GM23338 (cell line): ENCODE results near the gene TRIOBP. TPM values are rescaled to one million over a fixed set of nuclear protein-coding genes. Genes with fewer than 3 reads are reported as not detected.
"Not testable (repeated sequence)": the region's sequence is repeated elsewhere in the genome, so short reads cannot be mapped to it uniquely, and the experiment has no call there.

Source experiments
- ATAC-seq: fragments of 200-7000 bp; cut with Tn5 transposase; 3 replicates; pipeline ENCODE4 v1.9.1; 2020
- DNase-seq: peaks from one replicate; pipeline ENCODE4 v3.0.0-alpha.2; 2015; ENCODE audit warnings: low spot score
- H2AFZ ChIP-seq: fragments of 200-600 bp; sonication (generic); 2 replicates; pipeline ENCODE4 v1.8.0; 2016; ENCODE audit warnings: antibody characterized with exemption, mild to moderate bottlenecking, moderate library complexity
- H3F3A ChIP-seq: fragments of 200-600 bp; sonication (generic); replicated peaks from 2 replicates; pipeline ENCODE4 v1.8.0; 2017; ENCODE audit warnings: antibody characterized with exemption, mixed run types, low read depth
- H3K27ac ChIP-seq: fragments of 200-600 bp; sonication (generic); 2 replicates; pipeline ENCODE4 v1.6.1; 2016; ENCODE audit warnings: low read depth
- H3K27me3 ChIP-seq: fragments of 200-600 bp; sonication (generic); 2 replicates; pipeline ENCODE4 v1.8.0; 2016; ENCODE audit warnings: mild to moderate bottlenecking, mixed run types, moderate library complexity; ENCODE audit not compliant: insufficient read depth
- H3K36me3 ChIP-seq: fragments of 200-600 bp; sonication (generic); 2 replicates; pipeline ENCODE4 v1.8.0; 2016; ENCODE audit warnings: mild to moderate bottlenecking; ENCODE audit not compliant: insufficient read depth
- H3K4me1 ChIP-seq: fragments of 200-600 bp; sonication (generic); 2 replicates; pipeline ENCODE4 v1.8.0; 2016; ENCODE audit warnings: mild to moderate bottlenecking, moderate library complexity; ENCODE audit not compliant: insufficient read depth
- H3K4me2 ChIP-seq: fragments of 200-600 bp; sonication (generic); 2 replicates; pipeline ENCODE4 v1.7.1; 2017; ENCODE audit warnings: mixed run types
- H3K4me3 ChIP-seq: fragments of 200-600 bp; sonication (generic); 2 replicates; pipeline ENCODE4 v1.6.1; 2016; ENCODE audit warnings: mixed run types
- H3K79me2 ChIP-seq: fragments of 200-600 bp; sonication (generic); replicated peaks from 2 replicates; pipeline ENCODE4 v1.8.0; 2017; ENCODE audit warnings: mild to moderate bottlenecking; ENCODE audit not compliant: insufficient read depth
- H3K9me2 ChIP-seq: fragments of 200-600 bp; sonication (generic); 2 replicates; pipeline ENCODE4 v1.8.0; 2017; ENCODE audit not compliant: insufficient read depth
- H4K20me1 ChIP-seq: fragments of 200-600 bp; sonication (generic); replicated peaks from 2 replicates; pipeline ENCODE4 v1.8.0; 2017; ENCODE audit warnings: mild to moderate bottlenecking; ENCODE audit not compliant: insufficient read depth
- H3K27ac Mint-ChIP-seq: 2 replicates; pipeline ENCODE4 v1.8.0; 2020; ENCODE audit warnings: inconsistent platforms, mild to moderate bottlenecking, moderate library complexity, mixed read lengths
- H3K27me3 Mint-ChIP-seq: 3 replicates; pipeline ENCODE4 v1.8.0; 2022; ENCODE audit warnings: low read depth, mild to moderate bottlenecking, moderate library complexity, mixed read lengths, inconsistent platforms; ENCODE audit not compliant: insufficient read depth, poor library complexity
- H3K36me3 Mint-ChIP-seq: 3 replicates; pipeline ENCODE4 v1.8.0; 2021; ENCODE audit warnings: low read depth, mild to moderate bottlenecking, inconsistent platforms, moderate library complexity, mixed read lengths
- H3K4me1 Mint-ChIP-seq: 3 replicates; pipeline ENCODE4 v1.8.0; 2020; ENCODE audit warnings: mild to moderate bottlenecking, inconsistent platforms, mixed read lengths
- H3K4me3 Mint-ChIP-seq: 3 replicates; pipeline ENCODE4 v1.8.0; 2021; ENCODE audit warnings: moderate library complexity, mild to moderate bottlenecking, inconsistent platforms, mixed read lengths
- H3K9me3 Mint-ChIP-seq: 3 replicates; pipeline ENCODE4 v1.8.0; 2020; ENCODE audit warnings: moderate library complexity, mild to moderate bottlenecking, inconsistent platforms, mixed read lengths
- CREB1 ChIP-seq: fragments of 250-450 bp; sonication (Bioruptor Pico); IDR thresholded peaks from 2 replicates; pipeline ENCODE4 v1.5.0; 2020; ENCODE audit warnings: low read depth, mild to moderate bottlenecking, moderate library complexity
- CTCF ChIP-seq, 2 experiments: fragments of 200-600 bp in 1 of 2; sonication (generic) in 1 of 2; conservative IDR thresholded peaks; 2 replicates each; pipeline versions ENCODE4 v1.5.1 to v1.6.1; 2016 to 2017; ENCODE audit warnings: antibody characterized with exemption in 2 of 2, low read depth in 2 of 2, mild to moderate bottlenecking in 2 of 2, moderate library complexity in 1 of 2
- ETS1 ChIP-seq: IDR thresholded peaks from 2 replicates; pipeline ENCODE4 v1.6.1; 2016; ENCODE audit warnings: antibody characterized with exemption
- EZH2 ChIP-seq: fragments of 200-600 bp; sonication (generic); IDR thresholded peaks from one replicate; pipeline ENCODE4 v1.8.0; 2017; ENCODE audit warnings: antibody characterized with exemption, mild to moderate bottlenecking, low read depth; ENCODE audit not compliant: unreplicated experiment
- EZH2phosphoT487 ChIP-seq: fragments of 200-600 bp; sonication (generic); IDR thresholded peaks from one replicate; pipeline ENCODE4 v1.8.1; 2018; ENCODE audit warnings: antibody characterized with exemption; ENCODE audit not compliant: unreplicated experiment
- NANOG ChIP-seq: IDR thresholded peaks from 2 replicates; pipeline ENCODE4 v1.6.1; 2016; ENCODE audit warnings: antibody characterized with exemption, borderline replicate concordance
- POLR2AphosphoS5 ChIP-seq: IDR thresholded peaks from 2 replicates; pipeline ENCODE4 v1.6.1; 2016; ENCODE audit warnings: antibody characterized with exemption, low read depth
- REST ChIP-seq: IDR thresholded peaks from one replicate; pipeline ENCODE4 v1.6.1; 2018; ENCODE audit warnings: antibody characterized with exemption; ENCODE audit not compliant: unreplicated experiment
- STAT1 ChIP-seq: IDR thresholded peaks from one replicate; pipeline ENCODE4 v1.6.1; 2016; ENCODE audit warnings: antibody characterized with exemption; ENCODE audit not compliant: unreplicated experiment
- ZNF114 ChIP-seq: fragments of 250-450 bp; sonication (Bioruptor Pico); IDR thresholded peaks from 2 replicates; pipeline ENCODE4 v1.5.0; 2020; ENCODE audit warnings: mild to moderate bottlenecking, moderate library complexity
- ZNF331 ChIP-seq: fragments of 250-450 bp; sonication (Bioruptor Pico); IDR thresholded peaks from 2 replicates; pipeline ENCODE4 v1.5.0; 2020; ENCODE audit warnings: low read depth, mild to moderate bottlenecking, moderate library complexity
- polyA plus RNA-seq: library from polyadenylated mRNA; unstranded; fragments of >200 nt; fragmentation: Nextera tagmentation; extraction: Ambion mirVana; gene quantifications from 2 replicates; pipeline ENCODE4 v1.2.1, GENCODE V29; 2016
- total RNA-seq: library from RNA; depleted of rRNA; stranded (reverse); fragments of >200 nt; shearing (Covaris generic); gene quantifications from 2 replicates; pipeline ENCODE4 v1.2.3, GENCODE V29; 2014

The TRIOBP gene
- total and polyA plus RNA-seq, 2 experiments from 2014 or later: 21.4 to 48.4 TPM

- TF ChIP-seq ZNF331 (no peak), EZH2phosphoT487 (no peak)
These were observed 18.9 kb downstream of the TRIOBP start (continued) for GRCh38 chr22:37715760-37716159.

GRCh38 chr22:37716708-37717107 lies 19.9 kb downstream of the TRIOBP start:
- H3K27me3 Mint-ChIP-seq: peaks cover 20% of the 10 kb centered on the region
- Histone ChIP-seq H3K36me3 (peaks cover 4% of the 10 kb centered on the region; the same call in 1 of the 2 replicates), H4K20me1 (no peaks in the 10 kb centered on the region; the same call in 1 of the 2 replicates), H3K9me2 (no peaks in the 10 kb centered on the region), H3K27ac (no peak overlapping the region), H3F3A (no peaks in the 10 kb centered on the region), H3K4me2 (no peak overlapping the region), H3K4me1 (no peaks in the 10 kb centered on the region), H3K27me3 (no peaks in the 10 kb centered on the region), H3K79me2 (no peaks in the 10 kb centered on the region), H3K4me3 (no peak overlapping the region), H2AFZ (no peak overlapping the region)
- no peaks in the 10 kb centered on the region for H3K9me3 Mint-ChIP-seq
- no peak overlapping the region; the same call in 2 of the 3 replicates for H3K4me3 Mint-ChIP-seq
- no peak for TF ChIP-seq EZH2
- no peak for TF ChIP-seq STAT1
- TF ChIP-seq ZNF114 (CRISPR knock-in tag): no peak
- TF ChIP-seq REST: no peak
- no peak for TF ChIP-seq ZNF331
- TF ChIP-seq POLR2AphosphoS5: no peak
- no peak for TF ChIP-seq ETS1
- no peak for TF ChIP-seq NANOG
- no peak for TF ChIP-seq CTCF (conservative IDR thresholded peaks at IDR 0.05; ENCODE audit: low read depth in 2 of 2)
- TF ChIP-seq CREB1 (CRISPR knock-in tag): no peak
- no peak overlapping the region for H3K27ac Mint-ChIP-seq
- peaks cover 43% of the 10 kb centered on the region for H3K36me3 Mint-ChIP-seq
- DNase-seq (no peak), ATAC-seq (no peak)
- no peaks in the 10 kb centered on the region for H3K4me1 Mint-ChIP-seq

- H3K27ac Mint-ChIP-seq, ATAC-seq, H3K36me3 ChIP-seq, H3K4me3 Mint-ChIP-seq, H3K4me3 ChIP-seq, H3K4me1 Mint-ChIP-seq, H3K27me3 ChIP-seq, H3K79me2 ChIP-seq, DNase-seq, H3K9me2 ChIP-seq, H2AFZ ChIP-seq, H3K4me2 ChIP-seq, H3K4me1 ChIP-seq, H3F3A ChIP-seq, H3K9me3 Mint-ChIP-seq, H4K20me1 ChIP-seq, H3K27ac ChIP-seq: not testable (repeated sequence)
- Mint-ChIP-seq H3K27me3 (peaks cover 20% of the 10 kb centered on the region), H3K36me3 (peaks cover 41% of the 10 kb centered on the region)
These were observed 20.4 kb downstream of the TRIOBP start for GRCh38 chr22:37717235-37717634.

- H3K36me3 Mint-ChIP-seq: peaks cover 46% of the 10 kb centered on the region
- H3K4me1 Mint-ChIP-seq, H4K20me1 ChIP-seq, H3K27me3 ChIP-seq, H3K4me3 ChIP-seq, H2AFZ ChIP-seq, H3F3A ChIP-seq, H3K4me2 ChIP-seq, H3K36me3 ChIP-seq, H3K9me3 Mint-ChIP-seq, DNase-seq, H3K9me2 ChIP-seq, H3K4me1 ChIP-seq, H3K79me2 ChIP-seq, H3K27ac Mint-ChIP-seq, H3K27ac ChIP-seq, H3K4me3 Mint-ChIP-seq, ATAC-seq: not testable (repeated sequence)
- H3K27me3 Mint-ChIP-seq: peaks cover 20% of the 10 kb centered on the region
These were observed 21.0 kb downstream of the TRIOBP start for GRCh38 chr22:37717746-37718305.
